HAP-1 (cell line): ENCODE results near the gene KIF19.

Experiments
- DNase-seq, 2 experiments: peaks; one replicate each; pipeline ENCODE4 v3.0.0-alpha.2; 2016 to 2020; ENCODE audit warnings: low spot score in 2 of 2
- H3K27me3 ChIP-seq: fragments of 250-450 bp; sonication (Bioruptor Pico); 2 replicates; pipeline ENCODE4 v1.5.1; 2020; ENCODE audit warnings: low read depth, mild to moderate bottlenecking, moderate library complexity
- H3K36me3 ChIP-seq: fragments of 250-450 bp; sonication (Bioruptor Pico); replicated peaks from 2 replicates; pipeline ENCODE4 v1.5.1; 2020; ENCODE audit warnings: mild to moderate bottlenecking
- H3K4me1 ChIP-seq: fragments of 250-450 bp; sonication (Bioruptor Pico); 2 replicates; pipeline ENCODE4 v1.5.1; 2020; ENCODE audit warnings: mild to moderate bottlenecking
- H3K4me3 ChIP-seq: fragments of 250-450 bp; sonication (Bioruptor Pico); 2 replicates; pipeline ENCODE4 v1.5.1; 2020; ENCODE audit warnings: mild to moderate bottlenecking, moderate library complexity
- H3K9me3 ChIP-seq: fragments of 250-450 bp; sonication (Bioruptor Pico); 2 replicates; pipeline ENCODE4 v1.5.1; 2020; ENCODE audit warnings: mild to moderate bottlenecking, moderate library complexity
- in situ Hi-C: fragments of 300-500 bp; cut with MboI; formaldehyde crosslinking; loops from 3 replicates; pipeline ENCODE4 v1.14.3; 2020; ENCODE audit warnings: low sequenced_read_pairs, inconsistent platforms, mixed read lengths

The KIF19 gene

DNA sequence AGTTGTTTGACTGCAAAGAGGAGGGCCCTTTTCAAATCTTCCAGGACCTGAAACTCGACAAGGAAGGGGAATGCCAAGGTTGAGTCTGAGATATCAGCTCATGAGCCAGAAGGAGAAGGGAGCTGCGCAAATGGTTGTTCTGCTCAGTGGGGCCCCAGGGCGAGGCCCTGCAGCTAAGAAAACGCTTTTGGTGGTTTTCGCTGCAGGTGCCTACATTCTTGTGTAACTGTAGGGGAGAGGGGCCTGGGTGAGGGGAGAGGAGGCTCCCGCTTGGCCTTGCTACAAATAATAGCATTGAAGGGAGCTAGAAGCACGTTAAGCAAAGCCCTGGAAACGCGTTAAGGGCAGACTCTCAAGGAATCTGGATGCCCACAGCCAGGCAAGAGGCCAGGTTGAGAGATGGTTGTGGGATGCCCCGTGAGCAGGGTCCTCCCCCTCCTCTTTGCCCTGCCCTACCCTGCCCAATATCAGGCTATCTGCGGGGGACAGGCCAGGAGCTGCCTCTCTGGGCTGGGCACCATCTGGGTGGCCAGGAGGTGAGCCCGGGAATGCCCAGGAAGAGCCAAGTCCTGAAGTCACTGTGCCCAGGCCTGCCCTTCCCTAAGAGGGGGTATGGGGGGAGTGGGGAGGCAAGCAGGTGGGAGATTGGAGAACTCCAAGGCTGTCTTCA lies 63.2 kb downstream of the KIF19 start:
- Histone ChIP-seq H3K4me1 (no peaks in the 10 kb centered on the region), H3K27me3 (no peaks in the 10 kb centered on the region), H3K9me3 (no peaks in the 10 kb centered on the region), H3K36me3 (no peaks in the 10 kb centered on the region), H3K4me3 (no peak overlapping the region)
- in situ Hi-C loops: no loop called here
- DNase-seq: no peak

DNA sequence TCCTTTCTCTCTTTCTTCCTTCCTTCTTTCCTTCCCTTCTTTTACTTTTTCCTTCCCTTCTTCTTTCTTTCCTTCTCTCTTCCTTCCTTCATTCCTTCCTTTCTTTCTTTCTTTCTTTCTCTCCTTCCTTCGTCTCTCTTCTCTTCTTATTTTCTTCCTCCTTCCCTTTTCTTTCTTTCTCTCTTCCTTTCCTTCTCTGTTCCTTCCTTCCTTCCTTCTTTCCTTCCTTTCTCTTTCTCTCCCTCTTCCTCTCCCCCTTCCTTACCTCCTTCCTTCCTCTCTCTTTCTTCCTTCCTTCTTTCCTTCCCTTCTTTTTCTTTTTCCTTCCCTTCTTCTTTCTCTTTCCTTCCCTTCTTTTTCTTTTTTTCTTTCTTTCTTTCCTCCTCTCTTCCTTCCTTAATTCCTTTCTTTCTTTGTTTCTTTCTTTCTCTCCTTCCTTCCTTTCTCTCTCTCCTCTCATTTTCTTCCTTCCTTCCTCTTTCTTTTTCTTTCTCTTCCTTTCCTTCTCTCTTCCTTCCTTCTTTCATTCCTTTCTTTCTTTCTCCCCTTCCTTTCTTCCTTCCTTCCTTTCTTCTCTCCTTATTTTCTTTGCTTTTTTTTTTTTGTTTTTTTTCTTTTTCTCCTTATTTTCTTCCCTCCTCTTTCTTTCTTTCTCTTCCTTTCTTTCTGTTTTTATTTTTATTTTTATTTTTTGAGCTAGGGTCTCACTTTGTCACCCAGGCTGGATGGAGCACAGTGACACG lies 64.1 kb downstream of the KIF19 start:
- H3K9me3 ChIP-seq: no peaks in the 10 kb centered on the region
- H3K36me3 ChIP-seq: no peaks in the 10 kb centered on the region
- no peak for DNase-seq
- no peaks in the 10 kb centered on the region for H3K27me3 ChIP-seq
- no peaks in the 10 kb centered on the region for H3K4me1 ChIP-seq
- in situ Hi-C loops: no loop called here
- no peak overlapping the region for H3K4me3 ChIP-seq

- H3K4me1 ChIP-seq: no peaks in the 10 kb centered on the region
- no peak for DNase-seq
- in situ Hi-C loops: no loop called here
Observed at GRCh38 chr17:74390680-74391653, 64.9 kb downstream of the KIF19 start.

GRCh38 chr17:74391771-74392170 lies 65.7 kb downstream of the KIF19 start:
- H3K27me3 ChIP-seq: no peaks in the 10 kb centered on the region
- in situ Hi-C loops: no loop called here
- DNase-seq: no peak

More at GRCh38 chr17:74390680-74391653, 64.9 kb downstream of the KIF19 start:
- no peaks in the 10 kb centered on the region for H3K9me3 ChIP-seq
- no peaks in the 10 kb centered on the region for H3K27me3 ChIP-seq
- H3K4me3 ChIP-seq: no peak overlapping the region
- no peaks in the 10 kb centered on the region for H3K36me3 ChIP-seq

GRCh38 chr17:74392848-74393247 lies 66.8 kb downstream of the KIF19 start:
- in situ Hi-C loops: no loop called here
- Histone ChIP-seq H3K4me1 (no peaks in the 10 kb centered on the region), H3K27me3 (no peaks in the 10 kb centered on the region), H3K36me3 (no peaks in the 10 kb centered on the region), H3K9me3 (no peaks in the 10 kb centered on the region), H3K4me3 (no peak overlapping the region)
- no peak for DNase-seq

More at GRCh38 chr17:74391771-74392170, 65.7 kb downstream of the KIF19 start:
- H3K4me3 ChIP-seq: no peak overlapping the region
- H3K4me1 ChIP-seq: no peaks in the 10 kb centered on the region
- no peaks in the 10 kb centered on the region for H3K9me3 ChIP-seq
- H3K36me3 ChIP-seq: no peaks in the 10 kb centered on the region

GRCh38 chr17:74393346-74393942 lies 67.4 kb downstream of the KIF19 start:
- no peak for DNase-seq
- H3K27me3 ChIP-seq: no peaks in the 10 kb centered on the region
- H3K4me1 ChIP-seq: no peaks in the 10 kb centered on the region
- in situ Hi-C loops: no loop called here
- no peaks in the 10 kb centered on the region for H3K9me3 ChIP-seq
- H3K36me3 ChIP-seq: no peaks in the 10 kb centered on the region
- no peak overlapping the region for H3K4me3 ChIP-seq

GRCh38 chr17:74394275-74394950 lies 68.4 kb downstream of the KIF19 start:
- DNase-seq: no peak
- Histone ChIP-seq H3K36me3 (no peaks in the 10 kb centered on the region), H3K4me3 (no peak overlapping the region), H3K4me1 (no peaks in the 10 kb centered on the region), H3K9me3 (no peaks in the 10 kb centered on the region), H3K27me3 (no peaks in the 10 kb centered on the region)
- in situ Hi-C loops: no loop called here

DNA sequence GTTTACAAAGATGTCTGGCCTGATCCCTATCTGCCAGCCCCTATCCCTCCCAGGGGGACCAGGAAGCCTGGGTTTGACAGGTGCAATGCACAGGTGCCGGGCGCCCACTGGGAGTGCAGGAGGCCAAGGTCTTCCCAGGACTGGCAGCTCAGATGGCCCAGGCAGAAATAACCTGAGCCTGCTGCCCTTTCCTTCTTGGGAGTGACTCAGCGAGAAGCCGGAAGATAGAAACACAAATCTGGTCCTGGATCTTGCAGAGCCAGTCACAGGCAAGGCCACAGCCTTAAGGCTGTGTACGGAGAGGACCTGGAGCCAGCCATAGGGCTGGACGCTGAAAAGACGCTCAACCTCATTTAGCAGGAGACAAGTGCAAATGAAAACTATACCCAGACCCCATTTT lies 69.0 kb downstream of the KIF19 start:
- no peaks in the 10 kb centered on the region for H3K4me1 ChIP-seq
- no peaks in the 10 kb centered on the region for H3K9me3 ChIP-seq
- no peak overlapping the region for H3K4me3 ChIP-seq
- no peaks in the 10 kb centered on the region for H3K36me3 ChIP-seq
- DNase-seq: no peak
- in situ Hi-C loops: no loop called here
- no peaks in the 10 kb centered on the region for H3K27me3 ChIP-seq

GRCh38 chr17:74396567-74396966 lies 70.5 kb downstream of the KIF19 start:
- Histone ChIP-seq H3K36me3 (no peaks in the 10 kb centered on the region), H3K4me1 (no peaks in the 10 kb centered on the region), H3K27me3 (no peaks in the 10 kb centered on the region), H3K9me3 (no peaks in the 10 kb centered on the region), H3K4me3 (no peak overlapping the region)
- DNase-seq: no peak
- in situ Hi-C loops: no loop called here

DNA sequence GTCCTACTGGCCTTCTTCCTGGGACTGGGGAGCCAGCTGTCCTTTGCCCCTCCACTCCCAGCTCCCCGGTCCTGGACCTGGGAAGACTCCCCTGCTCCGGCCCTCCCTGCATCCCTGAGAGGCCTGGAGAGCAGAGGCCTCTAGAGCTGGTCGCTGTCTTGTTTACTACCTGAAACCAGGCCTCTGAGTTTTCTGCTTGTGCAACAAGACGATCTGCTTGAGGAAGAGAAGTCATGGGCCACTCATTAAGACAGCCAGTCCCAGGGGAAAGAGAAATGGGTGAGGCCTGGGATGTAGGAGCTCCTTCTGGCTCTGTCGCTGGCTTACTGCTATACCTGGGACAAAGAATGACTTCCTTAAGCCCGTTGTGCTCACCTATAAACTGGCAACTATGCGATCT lies 76.0 kb downstream of the KIF19 start:
- in situ Hi-C loops: no loop called here
- H3K36me3 ChIP-seq: no peaks in the 10 kb centered on the region
- H3K27me3 ChIP-seq: no peaks in the 10 kb centered on the region

GRCh38 chr17:74403512-74404137 lies 77.6 kb downstream of the KIF19 start:
- in situ Hi-C loops: no loop called here
- DNase-seq: no peak
- H3K4me1 ChIP-seq: no peaks in the 10 kb centered on the region
- no peaks in the 10 kb centered on the region for H3K36me3 ChIP-seq
- no peaks in the 10 kb centered on the region for H3K27me3 ChIP-seq
- H3K4me3 ChIP-seq: no peak overlapping the region
- no peaks in the 10 kb centered on the region for H3K9me3 ChIP-seq

More for the DNA sequence above, 76.0 kb downstream of the KIF19 start:
- DNase-seq: no peak
- Histone ChIP-seq H3K4me3 (no peak overlapping the region), H3K4me1 (no peaks in the 10 kb centered on the region), H3K9me3 (no peaks in the 10 kb centered on the region)

DNA sequence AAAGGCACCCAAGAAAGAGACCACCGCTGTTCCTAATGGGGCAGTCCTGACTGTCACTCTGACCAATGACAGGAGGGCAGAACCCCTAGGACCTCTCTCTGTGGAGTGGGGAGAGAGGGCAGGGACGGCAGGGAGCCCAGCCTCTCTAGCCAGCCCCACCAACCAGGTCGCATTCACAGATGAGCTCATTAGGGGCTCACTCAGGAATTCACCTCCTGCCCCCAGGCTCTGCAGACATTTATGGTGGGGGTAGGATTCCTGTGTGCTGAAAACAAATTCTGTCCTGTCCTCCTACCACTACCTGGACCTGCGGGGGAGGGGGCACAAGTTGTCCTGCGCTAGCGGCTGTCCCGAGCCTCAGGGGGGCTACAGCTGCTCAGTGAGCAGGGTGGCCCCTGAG lies 78.2 kb downstream of the KIF19 start:
- Histone ChIP-seq H3K9me3 (no peaks in the 10 kb centered on the region), H3K4me3 (no peak overlapping the region), H3K27me3 (no peaks in the 10 kb centered on the region), H3K4me1 (no peaks in the 10 kb centered on the region), H3K36me3 (no peaks in the 10 kb centered on the region)
- no peak for DNase-seq
- in situ Hi-C loops: no loop called here

DNA sequence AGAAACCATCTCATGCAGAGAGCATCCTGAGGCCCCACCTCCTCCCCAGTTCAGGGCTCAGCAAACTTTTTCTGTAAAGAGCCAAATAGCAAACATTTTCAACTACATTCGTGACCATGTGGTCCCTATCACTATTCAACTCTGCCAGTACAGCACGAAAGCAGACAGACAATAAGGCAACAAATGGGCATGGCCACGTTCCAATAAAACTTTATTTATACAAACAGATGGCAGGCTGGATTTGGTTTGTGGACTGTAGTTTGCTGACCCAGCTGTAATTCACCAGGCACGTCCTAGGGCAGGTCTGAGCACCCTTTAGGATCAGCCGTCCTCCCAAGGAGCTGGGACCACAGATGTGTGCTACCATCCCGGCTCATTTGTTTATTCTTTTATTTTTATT lies 78.8 kb downstream of the KIF19 start:
- no peaks in the 10 kb centered on the region for H3K4me1 ChIP-seq
- DNase-seq: no peak
- in situ Hi-C loops: no loop called here
- no peaks in the 10 kb centered on the region for H3K9me3 ChIP-seq
- no peaks in the 10 kb centered on the region for H3K36me3 ChIP-seq
- no peaks in the 10 kb centered on the region for H3K27me3 ChIP-seq
- no peak overlapping the region for H3K4me3 ChIP-seq
